ENCODE measurements around the gene SVIL.

DNA sequence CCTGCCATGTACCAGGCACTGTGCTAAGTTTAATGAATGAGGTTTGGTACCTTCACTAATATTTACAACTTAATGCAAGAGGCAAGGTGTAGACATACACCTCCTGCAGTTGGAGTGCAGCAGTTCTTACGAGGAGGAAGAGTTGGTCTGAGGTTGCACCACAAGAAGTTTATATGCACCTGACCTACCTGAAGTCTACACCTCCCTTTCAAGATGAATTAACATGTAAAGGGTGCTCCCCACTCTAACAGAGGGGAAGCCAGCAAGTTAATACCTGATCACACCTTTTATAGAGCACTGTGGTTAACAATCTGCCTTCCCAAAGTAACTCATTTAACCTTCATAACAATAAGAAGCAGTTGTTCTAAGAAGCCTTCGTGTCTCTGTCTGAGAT is 225.9 kb downstream of the SVIL start:
- TF ChIP-seq, protein P1, sequence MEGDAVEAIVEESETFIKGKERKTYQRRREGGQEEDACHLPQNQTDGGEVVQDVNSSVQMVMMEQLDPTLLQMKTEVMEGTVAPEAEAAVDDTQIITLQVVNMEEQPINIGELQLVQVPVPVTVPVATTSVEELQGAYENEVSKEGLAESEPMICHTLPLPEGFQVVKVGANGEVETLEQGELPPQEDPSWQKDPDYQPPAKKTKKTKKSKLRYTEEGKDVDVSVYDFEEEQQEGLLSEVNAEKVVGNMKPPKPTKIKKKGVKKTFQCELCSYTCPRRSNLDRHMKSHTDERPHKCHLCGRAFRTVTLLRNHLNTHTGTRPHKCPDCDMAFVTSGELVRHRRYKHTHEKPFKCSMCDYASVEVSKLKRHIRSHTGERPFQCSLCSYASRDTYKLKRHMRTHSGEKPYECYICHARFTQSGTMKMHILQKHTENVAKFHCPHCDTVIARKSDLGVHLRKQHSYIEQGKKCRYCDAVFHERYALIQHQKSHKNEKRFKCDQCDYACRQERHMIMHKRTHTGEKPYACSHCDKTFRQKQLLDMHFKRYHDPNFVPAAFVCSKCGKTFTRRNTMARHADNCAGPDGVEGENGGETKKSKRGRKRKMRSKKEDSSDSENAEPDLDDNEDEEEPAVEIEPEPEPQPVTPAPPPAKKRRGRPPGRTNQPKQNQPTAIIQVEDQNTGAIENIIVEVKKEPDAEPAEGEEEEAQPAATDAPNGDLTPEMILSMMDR (IDR thresholded peaks at IDR 0.05; ENCODE audit: poor library complexity, severe bottlenecking) = no peak
- TF ChIP-seq POLR2AphosphoS5 (IDR thresholded peaks at IDR 0.05) = no peak
- TF ChIP-seq RAD21 (conservative IDR thresholded peaks at IDR 0.05) = no peak
- no peak for TF ChIP-seq EZH2 (IDR thresholded peaks at IDR 0.05; ENCODE audit: borderline replicate concordance, insufficient read depth, low read length, poor library complexity, severe bottlenecking)
- TF ChIP-seq MXI1 (conservative IDR thresholded peaks at IDR 0.05; ENCODE audit: poor library complexity, severe bottlenecking) = no peak
- no peak for TF ChIP-seq EP300 (conservative IDR thresholded peaks at IDR 0.05; ENCODE audit: poor library complexity, severe bottlenecking)
- TF ChIP-seq, protein P2, sequence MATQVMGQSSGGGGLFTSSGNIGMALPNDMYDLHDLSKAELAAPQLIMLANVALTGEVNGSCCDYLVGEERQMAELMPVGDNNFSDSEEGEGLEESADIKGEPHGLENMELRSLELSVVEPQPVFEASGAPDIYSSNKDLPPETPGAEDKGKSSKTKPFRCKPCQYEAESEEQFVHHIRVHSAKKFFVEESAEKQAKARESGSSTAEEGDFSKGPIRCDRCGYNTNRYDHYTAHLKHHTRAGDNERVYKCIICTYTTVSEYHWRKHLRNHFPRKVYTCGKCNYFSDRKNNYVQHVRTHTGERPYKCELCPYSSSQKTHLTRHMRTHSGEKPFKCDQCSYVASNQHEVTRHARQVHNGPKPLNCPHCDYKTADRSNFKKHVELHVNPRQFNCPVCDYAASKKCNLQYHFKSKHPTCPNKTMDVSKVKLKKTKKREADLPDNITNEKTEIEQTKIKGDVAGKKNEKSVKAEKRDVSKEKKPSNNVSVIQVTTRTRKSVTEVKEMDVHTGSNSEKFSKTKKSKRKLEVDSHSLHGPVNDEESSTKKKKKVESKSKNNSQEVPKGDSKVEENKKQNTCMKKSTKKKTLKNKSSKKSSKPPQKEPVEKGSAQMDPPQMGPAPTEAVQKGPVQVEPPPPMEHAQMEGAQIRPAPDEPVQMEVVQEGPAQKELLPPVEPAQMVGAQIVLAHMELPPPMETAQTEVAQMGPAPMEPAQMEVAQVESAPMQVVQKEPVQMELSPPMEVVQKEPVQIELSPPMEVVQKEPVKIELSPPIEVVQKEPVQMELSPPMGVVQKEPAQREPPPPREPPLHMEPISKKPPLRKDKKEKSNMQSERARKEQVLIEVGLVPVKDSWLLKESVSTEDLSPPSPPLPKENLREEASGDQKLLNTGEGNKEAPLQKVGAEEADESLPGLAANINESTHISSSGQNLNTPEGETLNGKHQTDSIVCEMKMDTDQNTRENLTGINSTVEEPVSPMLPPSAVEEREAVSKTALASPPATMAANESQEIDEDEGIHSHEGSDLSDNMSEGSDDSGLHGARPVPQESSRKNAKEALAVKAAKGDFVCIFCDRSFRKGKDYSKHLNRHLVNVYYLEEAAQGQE (IDR thresholded peaks at IDR 0.05; ENCODE audit: borderline replicate concordance) = no peak
